Measurements from ENCODE around the gene STX12. TPM values are rescaled to one million over a fixed set of nuclear protein-coding genes. Genes with fewer than 3 reads are reported as not detected.

Gene STX12
- total and polyA plus RNA-seq, 2 of the 4 experiments (the other 2 are of a cell fraction), result 28.6 to 54.8 TPM

DNA sequence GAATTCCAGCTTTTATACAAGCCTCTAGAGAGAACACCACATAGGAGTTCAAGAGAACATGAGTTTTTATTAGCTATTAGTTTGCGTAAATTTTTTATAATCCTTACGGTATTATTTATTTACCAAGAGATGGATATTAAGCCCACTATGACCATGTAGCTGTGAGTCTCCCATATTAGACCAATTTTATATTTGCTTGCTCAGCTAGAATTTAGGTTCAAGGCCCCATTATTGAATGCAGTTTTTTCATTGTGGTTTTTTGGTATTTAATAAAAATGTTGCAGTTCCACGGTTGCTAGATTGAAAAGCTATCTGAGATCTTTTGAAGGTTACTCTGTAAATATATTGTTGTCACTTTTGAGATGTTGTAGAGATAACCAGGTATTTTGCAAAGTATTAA, 60.5 kb downstream of the STX12 start:
- Histone ChIP-seq H2AK9ac (replicated peaks; ENCODE audit: low read depth, low read length, poor library complexity) (no peak overlapping the region), H4K91ac (ENCODE audit: insufficient read depth, low read depth, low read length) (no peak overlapping the region), H3K14ac (replicated peaks; ENCODE audit: low read depth, low read length) (no peak overlapping the region), H4K20me1 (ENCODE audit: insufficient read depth, low read length) (no peaks in the 10 kb centered on the region; the same call in 1 of the 2 replicates), H3K27me3 (ENCODE audit: control insufficient read depth, insufficient read depth, low read length) (no peaks in the 10 kb centered on the region), H3K4me2 (ENCODE audit: low read depth, low read length) (no peak overlapping the region), H4K8ac (ENCODE audit: low read depth in 2 of 2, low read length in 2 of 2) (no peak overlapping the region), H3K56ac (ENCODE audit: extremely low read depth, insufficient read depth, low read length) (no peak overlapping the region), H2BK20ac (ENCODE audit: low read depth, low read length) (no peak overlapping the region), H3K23ac (ENCODE audit: low read depth, low read length) (no peak overlapping the region), H2BK15ac (ENCODE audit: low read depth, low read length) (no peak overlapping the region), H2BK120ac (ENCODE audit: low read depth, low read length) (no peak overlapping the region), H2BK5ac (ENCODE audit: low read depth, low read length, poor library complexity, severe bottlenecking) (no peak overlapping the region), H3K4ac (ENCODE audit: low read depth, low read length) (no peak overlapping the region), H3K36me3 (ENCODE audit: control insufficient read depth, insufficient read depth, low read length) (peaks cover 4% of the 10 kb centered on the region; the same call in 1 of the 2 replicates), H3K9me1 (ENCODE audit: insufficient read depth, low read length) (no peaks in the 10 kb centered on the region; the same call in 1 of the 2 replicates), H3K4me3 (ENCODE audit: insufficient read depth, low read depth, low read length) (no peak overlapping the region), H3K79me1 (ENCODE audit: low read depth in 1 of 2, low read length in 2 of 2) (peaks cover 34 to 44% of the 10 kb centered on the region in 2 experiments), H4K5ac (ENCODE audit: low read depth, low read length) (no peak overlapping the region), H3K9me3 (ENCODE audit: control insufficient read depth, insufficient read depth, low read length) (no peaks in the 10 kb centered on the region), H3K27ac (ENCODE audit: insufficient read depth, low read length) (no peak overlapping the region), H3K18ac (ENCODE audit: low read depth, low read length) (no peak overlapping the region), H3K4me1 (ENCODE audit: control insufficient read depth, insufficient read depth, low read length) (peaks cover 7% of the 10 kb centered on the region; the same call in 1 of the 2 replicates), H3K9ac (ENCODE audit: low read depth, low read length) (no peak overlapping the region), H2AFZ (replicated peaks; ENCODE audit: low read length, poor library complexity) (no peak overlapping the region), H2AK5ac (ENCODE audit: low read depth, low read length) (no peak overlapping the region)
- intact Hi-C loops (cut with micrococcal nuclease) (loop anchor here (5.0 kb wide), 2 partner anchors 106 to 161 kb away; partner anchors contain the start of genes FAM76A and IFI6), dilution Hi-C loops (cut with HindIII; ENCODE audit: low sequenced_read_pairs, unreplicated experiment) (no loop called here), in situ Hi-C loops (cut with MboI; ENCODE audit: low sequenced_read_pairs) (no loop called here)
- CTCF ChIA-PET, result no interaction called here
- TF ChIP-seq MAFK (IDR thresholded peaks at IDR 0.05; ENCODE audit: low read depth, low read length), result peak; percentile 63
- no peak for TF ChIP-seq CEBPB (IDR thresholded peaks at IDR 0.05; ENCODE audit: low read depth, low read length)
- TF ChIP-seq, protein P1, sequence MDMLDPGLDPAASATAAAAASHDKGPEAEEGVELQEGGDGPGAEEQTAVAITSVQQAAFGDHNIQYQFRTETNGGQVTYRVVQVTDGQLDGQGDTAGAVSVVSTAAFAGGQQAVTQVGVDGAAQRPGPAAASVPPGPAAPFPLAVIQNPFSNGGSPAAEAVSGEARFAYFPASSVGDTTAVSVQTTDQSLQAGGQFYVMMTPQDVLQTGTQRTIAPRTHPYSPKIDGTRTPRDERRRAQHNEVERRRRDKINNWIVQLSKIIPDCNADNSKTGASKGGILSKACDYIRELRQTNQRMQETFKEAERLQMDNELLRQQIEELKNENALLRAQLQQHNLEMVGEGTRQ (IDR thresholded peaks at IDR 0.05; ENCODE audit: low read depth, low read length), result no peak
- TF ChIP-seq MXI1 (IDR thresholded peaks at IDR 0.05; ENCODE audit: borderline replicate concordance, low read depth, low read length), result no peak
- TF ChIP-seq CHD1 (IDR thresholded peaks at IDR 0.05; ENCODE audit: low read depth, low read length), result no peak
- no TSS peak for BruUV-seq (replicated peaks)
- DNase-seq (no peak), ATAC-seq (ENCODE audit: low read depth) (no peak)
- WGBS, 2 experiments (ENCODE audit: extremely low coverage in 2 of 2, insufficient read length in 1 of 2), result no CpG with 5 or more reads among the region's 3 CpGs
- POLR2A ChIA-PET (ENCODE audit: unreplicated experiment), result no interaction called here

Measured in IMR-90 (cell line).